WTC11 (cell line): ENCODE measurements around the gene AK9.

Experiments
- PRRX2 ChIP-seq: fragments of 250-450 bp; sonication (Bioruptor Pico); IDR thresholded peaks from 2 replicates; pipeline ENCODE4 v1.8.0; 2021; ENCODE audit warnings: mild to moderate bottlenecking
- ZNF416 ChIP-seq: fragments of 250-450 bp; sonication (Bioruptor Pico); IDR thresholded peaks from 2 replicates; pipeline ENCODE4 v1.9.0; 2021; ENCODE audit warnings: mild to moderate bottlenecking, inconsistent platforms
- TF ChIP-seq, protein P1 (sequence below): sonication (generic); formaldehyde crosslinking; IDR thresholded peaks from 2 replicates; pipeline ENCODE4 v1.8.1; 2022; ENCODE audit warnings: missing genetic modification reagents, borderline replicate concordance

DNA sequence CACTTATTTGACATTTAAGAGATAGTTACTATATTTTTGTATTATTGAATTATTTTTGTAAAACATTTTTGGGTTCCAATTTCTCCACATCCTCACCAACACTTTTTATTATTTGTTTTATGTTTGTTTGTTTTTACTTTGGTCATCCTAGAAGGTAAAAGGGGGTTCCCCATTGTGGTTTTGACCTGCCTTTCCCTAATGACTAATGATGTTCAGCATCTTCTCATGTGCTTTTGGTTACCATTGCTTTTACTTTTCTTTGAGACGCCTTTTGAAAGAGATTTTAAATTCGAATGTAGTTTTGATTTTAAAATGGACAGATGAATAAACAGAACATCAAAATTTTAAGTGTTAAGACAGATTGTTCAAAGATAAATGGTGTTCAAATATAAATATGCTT is 46.9 kb downstream of the AK9 start:
- TF ChIP-seq ZNF416 (CRISPR knock-in tag) (no peak), PRRX2 (CRISPR knock-in tag) (no peak)
- TF ChIP-seq, protein P1, sequence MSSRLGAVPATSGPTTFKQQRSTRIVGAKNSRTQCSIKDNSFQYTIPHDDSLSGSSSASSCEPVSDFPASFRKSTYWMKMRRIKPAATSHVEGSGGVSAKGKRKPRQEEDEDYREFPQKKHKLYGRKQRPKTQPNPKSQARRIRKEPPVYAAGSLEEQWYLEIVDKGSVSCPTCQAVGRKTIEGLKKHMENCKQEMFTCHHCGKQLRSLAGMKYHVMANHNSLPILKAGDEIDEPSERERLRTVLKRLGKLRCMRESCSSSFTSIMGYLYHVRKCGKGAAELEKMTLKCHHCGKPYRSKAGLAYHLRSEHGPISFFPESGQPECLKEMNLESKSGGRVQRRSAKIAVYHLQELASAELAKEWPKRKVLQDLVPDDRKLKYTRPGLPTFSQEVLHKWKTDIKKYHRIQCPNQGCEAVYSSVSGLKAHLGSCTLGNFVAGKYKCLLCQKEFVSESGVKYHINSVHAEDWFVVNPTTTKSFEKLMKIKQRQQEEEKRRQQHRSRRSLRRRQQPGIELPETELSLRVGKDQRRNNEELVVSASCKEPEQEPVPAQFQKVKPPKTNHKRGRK (CRISPR knock-in tag) = no peak
